Osteoblast (primary cell): ENCODE data around the gene MZF1. TPM values are rescaled to one million over a fixed set of nuclear protein-coding genes. Genes with fewer than 3 reads are reported as not detected.

Experiments
- DNase-seq: peaks from one replicate; pipeline ENCODE4 v3.0.0; 2011; ENCODE audit warnings: low spot score, mixed read lengths; ENCODE audit not compliant: insufficient read length; ENCODE audit errors: missing footprints
- H2AFZ ChIP-seq: 2 replicates; pipeline ENCODE4 v1.6.0; 2011; ENCODE audit warnings: mild to moderate bottlenecking, low read length
- H3K27ac ChIP-seq: 2 replicates; pipeline ENCODE4 v1.5.1; 2011; ENCODE audit warnings: mild to moderate bottlenecking, low read depth, low read length, moderate library complexity
- H3K27me3 ChIP-seq: 2 replicates; pipeline ENCODE4 v1.6.0; 2012; ENCODE audit warnings: mild to moderate bottlenecking, control low read depth, inconsistent platforms, low read length, moderate library complexity; ENCODE audit not compliant: insufficient read depth
- H3K36me3 ChIP-seq: 2 replicates; pipeline ENCODE4 v1.5.1; 2011; ENCODE audit warnings: mild to moderate bottlenecking, low read length, control low read depth, moderate library complexity; ENCODE audit not compliant: insufficient read depth
- H3K4me1 ChIP-seq: 2 replicates; pipeline ENCODE4 v1.5.1; 2011; ENCODE audit warnings: mild to moderate bottlenecking, low read length, control low read depth, moderate library complexity; ENCODE audit not compliant: insufficient read depth
- H3K4me2 ChIP-seq: 2 replicates; pipeline ENCODE4 v1.6.0; 2011; ENCODE audit warnings: mild to moderate bottlenecking, low read length; ENCODE audit not compliant: insufficient read depth
- H3K4me3 ChIP-seq: fragments of 200-600 bp; sonication (generic); 3 replicates; pipeline ENCODE4 v1.5.1; 2012; ENCODE audit warnings: mild to moderate bottlenecking, low read length, inconsistent platforms; ENCODE audit not compliant: insufficient read depth
- H3K79me2 ChIP-seq: 2 replicates; pipeline ENCODE4 v1.6.0; 2012; ENCODE audit warnings: mild to moderate bottlenecking, low read length, control low read depth, inconsistent platforms; ENCODE audit not compliant: insufficient read depth
- H3K9me3 ChIP-seq: 2 replicates; pipeline ENCODE4 v1.5.1; 2011; ENCODE audit warnings: low read depth, low read length, control low read depth
- H4K20me1 ChIP-seq: 2 replicates; pipeline ENCODE4 v1.6.0; 2012; ENCODE audit warnings: mild to moderate bottlenecking, low read length, control low read depth; ENCODE audit not compliant: insufficient read depth
- total RNA-seq: library from RNA; depleted of rRNA; stranded (reverse); fragments of >200 nt; gene quantifications from 2 replicates; pipeline ENCODE4 v1.2.3, GENCODE V29; 2012
- TF ChIP-seq, protein P1 (sequence below): IDR thresholded peaks from 2 replicates; pipeline ENCODE4 v1.5.1; 2011; ENCODE audit warnings: mild to moderate bottlenecking, low read depth, low read length, moderate library complexity; ENCODE audit errors: extremely low read depth

Gene MZF1
- total RNA-seq, 1 donor, result 23.9 TPM

- Histone ChIP-seq H2AFZ (peak overlapping the region; percentile 99), H3K79me2 (peaks cover 37% of the 10 kb centered on the region), H3K9me3 (no peaks in the 10 kb centered on the region), H3K27ac (peak overlapping the region; percentile 81), H3K4me3 (peak overlapping the region; percentile 77), H3K36me3 (peaks cover 4% of the 10 kb centered on the region), H3K27me3 (no peaks in the 10 kb centered on the region), H4K20me1 (peaks cover 14% of the 10 kb centered on the region), H3K4me2 (peak overlapping the region; percentile 99), H3K4me1 (peaks cover 14% of the 10 kb centered on the region)
- TF ChIP-seq, protein P1, sequence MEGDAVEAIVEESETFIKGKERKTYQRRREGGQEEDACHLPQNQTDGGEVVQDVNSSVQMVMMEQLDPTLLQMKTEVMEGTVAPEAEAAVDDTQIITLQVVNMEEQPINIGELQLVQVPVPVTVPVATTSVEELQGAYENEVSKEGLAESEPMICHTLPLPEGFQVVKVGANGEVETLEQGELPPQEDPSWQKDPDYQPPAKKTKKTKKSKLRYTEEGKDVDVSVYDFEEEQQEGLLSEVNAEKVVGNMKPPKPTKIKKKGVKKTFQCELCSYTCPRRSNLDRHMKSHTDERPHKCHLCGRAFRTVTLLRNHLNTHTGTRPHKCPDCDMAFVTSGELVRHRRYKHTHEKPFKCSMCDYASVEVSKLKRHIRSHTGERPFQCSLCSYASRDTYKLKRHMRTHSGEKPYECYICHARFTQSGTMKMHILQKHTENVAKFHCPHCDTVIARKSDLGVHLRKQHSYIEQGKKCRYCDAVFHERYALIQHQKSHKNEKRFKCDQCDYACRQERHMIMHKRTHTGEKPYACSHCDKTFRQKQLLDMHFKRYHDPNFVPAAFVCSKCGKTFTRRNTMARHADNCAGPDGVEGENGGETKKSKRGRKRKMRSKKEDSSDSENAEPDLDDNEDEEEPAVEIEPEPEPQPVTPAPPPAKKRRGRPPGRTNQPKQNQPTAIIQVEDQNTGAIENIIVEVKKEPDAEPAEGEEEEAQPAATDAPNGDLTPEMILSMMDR, result no peak
- no peak for DNase-seq
Measured at GRCh38 chr19:58520257-58520599, 52.9 kb downstream of the MZF1 start.

DNA sequence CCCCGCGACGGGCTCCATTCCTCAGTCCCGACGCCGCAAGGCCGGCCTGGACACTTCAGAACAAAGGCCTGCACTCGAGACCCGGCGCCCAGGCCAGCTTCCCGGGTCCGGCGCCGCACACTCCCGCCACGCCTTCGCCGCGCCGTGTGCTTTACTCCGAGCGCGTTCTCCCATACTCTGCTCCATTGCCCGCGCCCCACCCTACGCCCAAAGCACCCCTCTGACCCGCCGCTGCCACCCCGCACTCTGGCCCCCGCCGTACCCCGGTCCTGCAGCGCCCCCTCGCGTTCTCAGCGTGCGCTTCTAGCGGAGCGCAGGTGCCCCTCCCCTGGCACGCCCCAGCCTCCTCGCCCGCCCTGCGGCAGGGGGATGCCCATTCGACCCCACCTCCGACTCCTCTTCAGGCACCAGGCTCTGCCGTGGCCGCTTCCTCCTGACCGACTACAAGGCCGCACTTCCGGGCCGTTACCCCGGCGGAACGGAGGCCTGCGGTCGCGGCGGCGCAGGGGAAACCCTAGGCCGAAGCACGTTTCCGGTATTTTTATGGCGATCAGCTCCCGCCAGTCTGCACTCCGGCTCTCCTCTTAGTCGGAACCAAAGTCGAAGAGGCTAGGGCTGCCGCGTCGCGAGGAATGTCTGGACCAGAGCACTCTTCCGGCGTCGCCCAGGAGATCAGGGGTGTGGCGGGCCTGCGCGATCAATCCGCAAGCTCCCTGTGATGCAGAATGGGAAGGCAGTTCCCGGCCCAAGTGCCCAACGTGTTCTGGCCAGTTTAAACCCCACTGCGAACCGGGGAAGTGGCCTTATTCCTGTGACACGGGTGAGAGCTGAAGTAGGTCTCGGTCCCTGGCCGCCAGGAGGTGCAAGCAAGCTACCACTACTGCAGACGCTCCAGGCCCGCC is 53.5 kb downstream of the MZF1 start, which contains the start of gene ZBTB45:
TSS of gene ZBTB45 (minus strand) at position 456 of the 902 bp plus-strand sequence. CDS start 2,137 bp downstream, outside the sequence.
- H3K4me2 ChIP-seq, result peak within 1 kb of the TSS; percentile 99
- no peaks in the 10 kb centered on the region for H3K27me3 ChIP-seq
- DNase-seq, result peak; percentile 99
- peaks cover 14% of the 10 kb centered on the region for H3K4me1 ChIP-seq
- H4K20me1 ChIP-seq, result peaks cover 17% of the 10 kb centered on the region
- peak within 1 kb of the TSS; percentile 99 for H2AFZ ChIP-seq
- H3K4me3 ChIP-seq, result peak within 1 kb of the TSS; percentile 77
- no peaks in the 10 kb centered on the region for H3K9me3 ChIP-seq
- peaks cover 4% of the 10 kb centered on the region for H3K36me3 ChIP-seq
- peak within 1 kb of the TSS; percentile 81 for H3K27ac ChIP-seq
- TF ChIP-seq, protein P1, result peak; percentile 51
- H3K79me2 ChIP-seq, result peaks cover 41% of the 10 kb centered on the region

DNA sequence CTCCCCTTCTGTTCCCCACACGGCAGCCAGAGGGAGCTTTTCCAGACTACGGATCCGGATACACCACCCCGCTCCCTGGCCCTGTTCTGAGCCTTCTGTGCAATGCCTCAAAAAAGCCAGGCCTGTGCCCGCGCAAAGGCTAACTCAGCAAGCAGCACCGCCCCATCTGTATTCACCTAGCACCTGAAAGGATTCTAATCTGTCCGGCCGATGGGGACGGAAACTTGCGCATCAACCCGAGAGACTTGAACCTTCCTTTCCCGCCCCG is 54.1 kb downstream of the MZF1 start:
- H3K36me3 ChIP-seq, result peaks cover 4% of the 10 kb centered on the region
- peak overlapping the region; percentile 99 for H3K4me2 ChIP-seq
- no peaks in the 10 kb centered on the region for H3K27me3 ChIP-seq
- DNase-seq, result peak; percentile 96
- H2AFZ ChIP-seq, result peak overlapping the region; percentile 99
- peaks cover 14% of the 10 kb centered on the region for H3K4me1 ChIP-seq
- H3K79me2 ChIP-seq, result peaks cover 45% of the 10 kb centered on the region
- TF ChIP-seq, protein P1, result peak; percentile 75
- peak overlapping the region; percentile 77 for H3K4me3 ChIP-seq
- H3K27ac ChIP-seq, result peak overlapping the region; percentile 81
- H4K20me1 ChIP-seq, result peaks cover 19% of the 10 kb centered on the region
- no peaks in the 10 kb centered on the region for H3K9me3 ChIP-seq
